K562 (cell line): ENCODE data around the gene RIPOR1.

Experiments
- CBX3 ChIP-seq, 2 experiments: IDR thresholded peaks; 1 replicate in 1 of 2; 2 replicates in 1 of 2; pipeline ENCODE4 v1.6.1; 2012; ENCODE audit warnings: inconsistent platforms in 2 of 2, low read length in 2 of 2, borderline replicate concordance in 1 of 2, control low read depth in 1 of 2
- POLR2AphosphoS5 ChIP-seq: IDR thresholded peaks from 2 replicates; pipeline ENCODE4 v1.6.1; 2011; ENCODE audit warnings: mild to moderate bottlenecking, low read depth, low read length, moderate library complexity; ENCODE audit not compliant: control insufficient read depth, insufficient read depth
- TF ChIP-seq, protein P1 (sequence below): fragments of 450-650 bp; IDR thresholded peaks from 2 replicates; pipeline ENCODE4 v1.6.1; 2016; ENCODE audit warnings: mild to moderate bottlenecking, moderate library complexity

DNA sequence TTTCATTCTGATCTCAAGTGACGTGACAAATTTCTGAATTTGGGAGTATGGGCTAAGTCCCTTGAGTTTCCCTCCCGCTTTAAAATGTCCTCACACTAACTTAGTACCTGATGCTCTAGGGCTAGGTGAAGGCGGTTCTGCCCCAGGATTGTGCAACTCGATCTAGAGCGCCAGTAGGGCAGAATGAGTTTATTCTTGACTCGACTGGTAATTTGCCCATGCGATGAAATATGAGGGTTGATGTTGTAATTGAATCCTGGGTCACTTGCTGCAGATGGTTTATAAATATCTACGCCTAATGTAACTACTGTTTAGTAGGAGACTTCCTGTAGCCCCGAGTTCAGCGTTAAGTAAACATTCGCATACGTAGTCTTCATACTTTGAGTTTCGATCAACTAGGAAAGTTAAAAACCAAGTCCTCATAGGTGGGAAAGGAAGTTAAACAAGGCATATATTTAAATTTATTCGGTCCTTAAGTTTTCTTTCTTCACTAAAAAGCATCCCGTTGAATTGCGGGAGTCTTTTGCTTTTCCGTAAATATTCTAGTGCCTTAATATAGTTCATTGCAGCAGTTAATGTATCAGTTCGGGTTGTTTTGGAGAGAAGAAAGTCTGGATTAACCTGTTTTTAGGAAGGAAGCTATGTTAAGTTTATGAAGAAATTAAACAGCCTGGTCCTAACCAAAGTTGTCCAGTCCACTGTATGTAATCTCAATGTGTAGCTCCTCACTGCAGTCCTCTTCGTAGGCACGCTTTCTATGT lies 35.3 kb downstream of the RIPOR1 start:
- TF ChIP-seq POLR2AphosphoS5 (no peak), CBX3 (IDR thresholded peaks at IDR 0.05; ENCODE audit: borderline replicate concordance in 1 of 2, low read length in 2 of 2) (no peak)
- TF ChIP-seq, protein P1, sequence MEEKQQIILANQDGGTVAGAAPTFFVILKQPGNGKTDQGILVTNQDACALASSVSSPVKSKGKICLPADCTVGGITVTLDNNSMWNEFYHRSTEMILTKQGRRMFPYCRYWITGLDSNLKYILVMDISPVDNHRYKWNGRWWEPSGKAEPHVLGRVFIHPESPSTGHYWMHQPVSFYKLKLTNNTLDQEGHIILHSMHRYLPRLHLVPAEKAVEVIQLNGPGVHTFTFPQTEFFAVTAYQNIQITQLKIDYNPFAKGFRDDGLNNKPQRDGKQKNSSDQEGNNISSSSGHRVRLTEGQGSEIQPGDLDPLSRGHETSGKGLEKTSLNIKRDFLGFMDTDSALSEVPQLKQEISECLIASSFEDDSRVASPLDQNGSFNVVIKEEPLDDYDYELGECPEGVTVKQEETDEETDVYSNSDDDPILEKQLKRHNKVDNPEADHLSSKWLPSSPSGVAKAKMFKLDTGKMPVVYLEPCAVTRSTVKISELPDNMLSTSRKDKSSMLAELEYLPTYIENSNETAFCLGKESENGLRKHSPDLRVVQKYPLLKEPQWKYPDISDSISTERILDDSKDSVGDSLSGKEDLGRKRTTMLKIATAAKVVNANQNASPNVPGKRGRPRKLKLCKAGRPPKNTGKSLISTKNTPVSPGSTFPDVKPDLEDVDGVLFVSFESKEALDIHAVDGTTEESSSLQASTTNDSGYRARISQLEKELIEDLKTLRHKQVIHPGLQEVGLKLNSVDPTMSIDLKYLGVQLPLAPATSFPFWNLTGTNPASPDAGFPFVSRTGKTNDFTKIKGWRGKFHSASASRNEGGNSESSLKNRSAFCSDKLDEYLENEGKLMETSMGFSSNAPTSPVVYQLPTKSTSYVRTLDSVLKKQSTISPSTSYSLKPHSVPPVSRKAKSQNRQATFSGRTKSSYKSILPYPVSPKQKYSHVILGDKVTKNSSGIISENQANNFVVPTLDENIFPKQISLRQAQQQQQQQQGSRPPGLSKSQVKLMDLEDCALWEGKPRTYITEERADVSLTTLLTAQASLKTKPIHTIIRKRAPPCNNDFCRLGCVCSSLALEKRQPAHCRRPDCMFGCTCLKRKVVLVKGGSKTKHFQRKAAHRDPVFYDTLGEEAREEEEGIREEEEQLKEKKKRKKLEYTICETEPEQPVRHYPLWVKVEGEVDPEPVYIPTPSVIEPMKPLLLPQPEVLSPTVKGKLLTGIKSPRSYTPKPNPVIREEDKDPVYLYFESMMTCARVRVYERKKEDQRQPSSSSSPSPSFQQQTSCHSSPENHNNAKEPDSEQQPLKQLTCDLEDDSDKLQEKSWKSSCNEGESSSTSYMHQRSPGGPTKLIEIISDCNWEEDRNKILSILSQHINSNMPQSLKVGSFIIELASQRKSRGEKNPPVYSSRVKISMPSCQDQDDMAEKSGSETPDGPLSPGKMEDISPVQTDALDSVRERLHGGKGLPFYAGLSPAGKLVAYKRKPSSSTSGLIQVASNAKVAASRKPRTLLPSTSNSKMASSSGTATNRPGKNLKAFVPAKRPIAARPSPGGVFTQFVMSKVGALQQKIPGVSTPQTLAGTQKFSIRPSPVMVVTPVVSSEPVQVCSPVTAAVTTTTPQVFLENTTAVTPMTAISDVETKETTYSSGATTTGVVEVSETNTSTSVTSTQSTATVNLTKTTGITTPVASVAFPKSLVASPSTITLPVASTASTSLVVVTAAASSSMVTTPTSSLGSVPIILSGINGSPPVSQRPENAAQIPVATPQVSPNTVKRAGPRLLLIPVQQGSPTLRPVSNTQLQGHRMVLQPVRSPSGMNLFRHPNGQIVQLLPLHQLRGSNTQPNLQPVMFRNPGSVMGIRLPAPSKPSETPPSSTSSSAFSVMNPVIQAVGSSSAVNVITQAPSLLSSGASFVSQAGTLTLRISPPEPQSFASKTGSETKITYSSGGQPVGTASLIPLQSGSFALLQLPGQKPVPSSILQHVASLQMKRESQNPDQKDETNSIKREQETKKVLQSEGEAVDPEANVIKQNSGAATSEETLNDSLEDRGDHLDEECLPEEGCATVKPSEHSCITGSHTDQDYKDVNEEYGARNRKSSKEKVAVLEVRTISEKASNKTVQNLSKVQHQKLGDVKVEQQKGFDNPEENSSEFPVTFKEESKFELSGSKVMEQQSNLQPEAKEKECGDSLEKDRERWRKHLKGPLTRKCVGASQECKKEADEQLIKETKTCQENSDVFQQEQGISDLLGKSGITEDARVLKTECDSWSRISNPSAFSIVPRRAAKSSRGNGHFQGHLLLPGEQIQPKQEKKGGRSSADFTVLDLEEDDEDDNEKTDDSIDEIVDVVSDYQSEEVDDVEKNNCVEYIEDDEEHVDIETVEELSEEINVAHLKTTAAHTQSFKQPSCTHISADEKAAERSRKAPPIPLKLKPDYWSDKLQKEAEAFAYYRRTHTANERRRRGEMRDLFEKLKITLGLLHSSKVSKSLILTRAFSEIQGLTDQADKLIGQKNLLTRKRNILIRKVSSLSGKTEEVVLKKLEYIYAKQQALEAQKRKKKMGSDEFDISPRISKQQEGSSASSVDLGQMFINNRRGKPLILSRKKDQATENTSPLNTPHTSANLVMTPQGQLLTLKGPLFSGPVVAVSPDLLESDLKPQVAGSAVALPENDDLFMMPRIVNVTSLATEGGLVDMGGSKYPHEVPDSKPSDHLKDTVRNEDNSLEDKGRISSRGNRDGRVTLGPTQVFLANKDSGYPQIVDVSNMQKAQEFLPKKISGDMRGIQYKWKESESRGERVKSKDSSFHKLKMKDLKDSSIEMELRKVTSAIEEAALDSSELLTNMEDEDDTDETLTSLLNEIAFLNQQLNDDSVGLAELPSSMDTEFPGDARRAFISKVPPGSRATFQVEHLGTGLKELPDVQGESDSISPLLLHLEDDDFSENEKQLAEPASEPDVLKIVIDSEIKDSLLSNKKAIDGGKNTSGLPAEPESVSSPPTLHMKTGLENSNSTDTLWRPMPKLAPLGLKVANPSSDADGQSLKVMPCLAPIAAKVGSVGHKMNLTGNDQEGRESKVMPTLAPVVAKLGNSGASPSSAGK, result no peak
